Tibial artery (tissue), 4 donors: ENCODE results near the gene CARS2.
"Not testable (repeated sequence)": the region's sequence is repeated elsewhere in the genome, so short reads cannot be mapped to it uniquely, and the experiment has no call there.

Experiments
- DNase-seq, 2 donors: peaks; one replicate each; pipeline ENCODE4 v3.0.0-alpha.2; 2019
- H3K27ac ChIP-seq, 2 donors: fragments of 200-600 bp; sonication (generic) in 1 of 2; 1 replicate in 1 of 2; 2 replicates in 1 of 2; pipeline ENCODE4 v1.5.1; 2018 to 2019; ENCODE audit warnings: mild to moderate bottlenecking in 1 of 2
- H3K27me3 ChIP-seq, 2 donors: fragments of 200-600 bp; sonication (generic) in 1 of 2; one replicate each; pipeline versions ENCODE4 v1.5.1 to v1.6.0; 2016 to 2019
- H3K36me3 ChIP-seq, 3 donors: fragments of 200-600 bp; sonication (generic) in 2 of 3; one replicate each; pipeline ENCODE4 v1.5.1; 2016 to 2019; ENCODE audit warnings: mild to moderate bottlenecking in 2 of 3
- H3K4me1 ChIP-seq, 4 donors: fragments of 200-600 bp; sonication (generic) in 2 of 4; 1 replicate in 3 of 4; 2 replicates in 1 of 4; pipeline ENCODE4 v1.5.1; 2016 to 2019
- H3K4me3 ChIP-seq, 2 donors: fragments of 200-600 bp; sonication (generic) in 1 of 2; 1 replicate in 1 of 2; 2 replicates in 1 of 2; pipeline ENCODE4 v1.5.1; 2018 to 2019; ENCODE audit warnings: mild to moderate bottlenecking in 2 of 2
- H3K9me3 ChIP-seq, 3 donors: fragments of 200-600 bp; sonication (generic) in 1 of 3; one replicate each; pipeline ENCODE4 v1.5.1; 2016 to 2019
- intact Hi-C: fragments of 100-400 bp; cut with DNase I; formaldehyde crosslinking; loops from one replicate; pipeline ENCODE4 v1.15.0; 2023; ENCODE audit warnings: low total_unique reads
- TF ChIP-seq, protein P1 (sequence below), 2 experiments: fragments of 200-600 bp in 1 of 2; fragments of 450-650 bp in 1 of 2; IDR thresholded peaks; one replicate each; pipeline ENCODE4 v1.5.1; 2017 to 2019; ENCODE audit warnings: antibody characterized with exemption in 2 of 2, mild to moderate bottlenecking in 1 of 2, moderate library complexity in 1 of 2

The CARS2 gene

DNA sequence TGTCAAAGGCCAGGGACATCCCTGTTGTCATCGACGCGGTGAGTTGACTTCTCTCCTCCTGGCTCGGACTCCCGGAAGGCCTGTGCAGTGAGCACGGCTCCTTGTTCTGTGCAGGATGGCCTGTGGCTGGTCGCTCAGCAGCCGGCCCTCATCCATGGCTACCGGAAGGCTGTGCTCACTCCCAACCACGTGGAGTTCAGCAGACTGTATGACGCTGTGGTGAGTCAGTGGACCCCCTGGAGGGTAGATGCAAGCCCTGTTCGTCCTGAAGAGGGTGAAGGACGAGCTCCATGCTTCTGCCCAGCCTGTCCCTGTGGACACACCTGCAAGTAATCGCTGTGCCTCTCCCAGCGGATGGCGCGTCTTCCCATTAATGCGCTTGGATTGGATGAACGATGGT lies 71.4 kb downstream of the CARS2 start:
- intact Hi-C loops, result no loop called here
- no peak overlapping the region for H3K4me3 ChIP-seq
- TF ChIP-seq, protein P1, sequence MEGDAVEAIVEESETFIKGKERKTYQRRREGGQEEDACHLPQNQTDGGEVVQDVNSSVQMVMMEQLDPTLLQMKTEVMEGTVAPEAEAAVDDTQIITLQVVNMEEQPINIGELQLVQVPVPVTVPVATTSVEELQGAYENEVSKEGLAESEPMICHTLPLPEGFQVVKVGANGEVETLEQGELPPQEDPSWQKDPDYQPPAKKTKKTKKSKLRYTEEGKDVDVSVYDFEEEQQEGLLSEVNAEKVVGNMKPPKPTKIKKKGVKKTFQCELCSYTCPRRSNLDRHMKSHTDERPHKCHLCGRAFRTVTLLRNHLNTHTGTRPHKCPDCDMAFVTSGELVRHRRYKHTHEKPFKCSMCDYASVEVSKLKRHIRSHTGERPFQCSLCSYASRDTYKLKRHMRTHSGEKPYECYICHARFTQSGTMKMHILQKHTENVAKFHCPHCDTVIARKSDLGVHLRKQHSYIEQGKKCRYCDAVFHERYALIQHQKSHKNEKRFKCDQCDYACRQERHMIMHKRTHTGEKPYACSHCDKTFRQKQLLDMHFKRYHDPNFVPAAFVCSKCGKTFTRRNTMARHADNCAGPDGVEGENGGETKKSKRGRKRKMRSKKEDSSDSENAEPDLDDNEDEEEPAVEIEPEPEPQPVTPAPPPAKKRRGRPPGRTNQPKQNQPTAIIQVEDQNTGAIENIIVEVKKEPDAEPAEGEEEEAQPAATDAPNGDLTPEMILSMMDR (IDR thresholded peaks at IDR 0.05), result no peak
- peaks cover 0 to 3% (median 0%) of the 10 kb centered on the region in 4 donors for H3K4me1 ChIP-seq
- H3K36me3 ChIP-seq, result peaks cover 42 to 78% (median 60%) of the 10 kb centered on the region in 3 donors
- no peak for DNase-seq
- H3K27me3 ChIP-seq, result no peaks in the 10 kb centered on the region
- H3K9me3 ChIP-seq, result no peaks in the 10 kb centered on the region
- H3K27ac ChIP-seq, result no peak overlapping the region

DNA sequence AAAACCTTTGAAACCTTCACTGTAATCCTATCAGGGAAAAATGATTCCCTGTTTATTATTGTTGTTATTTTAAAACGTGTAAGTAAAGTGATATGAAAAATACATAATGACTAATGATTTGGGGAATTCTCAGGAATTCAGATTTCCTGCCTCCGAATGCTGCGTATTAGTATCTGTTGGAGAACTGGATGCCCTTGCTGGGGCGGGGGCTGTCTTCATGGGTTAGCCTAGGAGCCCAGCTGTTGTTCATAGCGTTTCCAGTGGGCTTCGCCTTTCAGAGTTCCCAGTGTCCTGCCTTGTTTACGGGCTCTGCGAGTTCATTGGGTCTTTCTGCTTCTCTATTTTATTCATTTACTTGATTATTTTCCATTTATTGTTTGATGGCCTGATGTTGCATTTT lies 72.1 kb downstream of the CARS2 start:
- Histone ChIP-seq H3K27me3 (no peaks in the 10 kb centered on the region), H3K36me3 (peaks cover 42 to 78% (median 60%) of the 10 kb centered on the region in 3 donors), H3K4me3 (no peak overlapping the region), H3K9me3 (no peaks in the 10 kb centered on the region), H3K4me1 (peaks cover 0 to 3% (median 0%) of the 10 kb centered on the region in 4 donors), H3K27ac (no peak overlapping the region)
- DNase-seq, result no peak
- intact Hi-C loops, result no loop called here
- TF ChIP-seq, protein P1 (IDR thresholded peaks at IDR 0.05), result no peak

DNA sequence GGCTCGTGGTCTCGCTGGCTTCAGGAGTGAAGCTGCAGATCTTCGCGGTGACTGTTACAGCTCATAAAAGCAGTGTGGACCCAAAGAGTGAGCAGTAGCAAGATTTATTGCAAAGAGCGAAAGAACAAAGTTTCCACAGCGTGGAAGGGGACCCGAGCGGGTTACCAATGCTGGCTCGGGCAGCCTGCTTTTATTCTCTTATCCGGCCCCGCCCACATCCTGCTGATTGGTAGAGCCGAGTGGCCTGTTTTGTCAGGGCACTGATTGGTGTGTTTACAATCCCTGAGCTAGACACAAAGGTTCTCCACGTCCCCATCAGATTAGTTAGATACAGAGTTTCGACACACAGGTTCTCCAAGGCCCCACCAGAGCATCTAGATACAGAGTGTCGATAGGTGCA lies 73.7 kb downstream of the CARS2 start:
- H3K27me3 ChIP-seq, intact Hi-C loops, H3K4me3 ChIP-seq, H3K9me3 ChIP-seq, DNase-seq, H3K27ac ChIP-seq, H3K4me1 ChIP-seq: not testable (repeated sequence)
- H3K36me3 ChIP-seq, result peaks cover 48 to 78% (median 62%) of the 10 kb centered on the region in 3 donors

DNA sequence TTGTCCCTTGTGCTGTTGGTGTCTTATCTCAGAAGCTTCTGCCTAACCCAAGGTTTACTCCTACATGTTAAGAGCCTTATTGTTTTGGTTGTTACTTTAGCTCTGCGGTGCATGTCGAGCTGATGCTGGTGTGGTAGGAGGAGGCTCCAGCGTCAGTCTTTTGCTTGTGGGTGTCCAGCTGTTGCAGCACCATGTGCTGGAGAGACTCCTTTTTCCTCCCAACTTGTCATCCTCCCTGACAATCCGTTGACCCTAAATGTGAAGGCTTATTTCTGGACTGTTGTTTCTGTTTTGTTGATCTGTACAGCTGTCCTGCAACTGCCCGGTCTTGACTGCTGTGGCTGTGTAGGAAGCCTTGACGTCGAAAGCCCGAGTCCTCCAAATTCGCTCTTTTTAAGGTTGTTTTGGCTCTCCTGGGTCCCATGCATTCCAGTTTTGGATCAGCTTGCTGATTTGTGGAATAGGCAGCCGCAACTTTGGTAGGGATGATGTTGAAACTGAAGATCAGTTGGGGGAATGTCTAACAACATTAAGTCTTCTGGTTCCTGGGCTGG lies 75.3 kb downstream of the CARS2 start:
- Histone ChIP-seq H3K4me1 (peaks cover 0 to 3% (median 0%) of the 10 kb centered on the region in 4 donors), H3K27ac (no peak overlapping the region)
- no peak for DNase-seq

DNA sequence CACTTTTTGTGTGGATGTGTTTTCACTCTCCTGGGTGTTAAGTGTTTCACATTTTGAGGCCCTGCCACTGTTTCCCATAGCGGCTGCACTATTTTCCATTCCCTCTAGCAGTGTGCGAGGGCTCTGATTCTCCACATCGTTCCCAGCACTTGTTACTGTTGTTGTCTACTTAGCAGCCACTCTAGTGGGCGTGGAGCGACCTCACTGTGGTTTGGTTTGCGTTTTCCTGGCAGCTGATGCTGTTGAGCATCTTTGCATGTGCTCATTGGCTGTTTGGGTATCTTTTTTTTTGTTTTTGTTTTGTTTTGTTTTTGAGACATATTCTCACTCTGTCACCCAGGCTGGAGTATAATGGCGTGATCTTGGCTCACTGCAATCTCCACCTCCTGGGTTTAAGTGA lies 76.2 kb downstream of the CARS2 start:
- intact Hi-C loops, result no loop called here
- DNase-seq, result no peak
- Histone ChIP-seq H3K9me3 (no peaks in the 10 kb centered on the region), H3K27ac (no peak overlapping the region), H3K27me3 (no peaks in the 10 kb centered on the region), H3K4me1 (peaks cover 0 to 3% (median 2%) of the 10 kb centered on the region in 4 donors), H3K4me3 (no peak overlapping the region), H3K36me3 (peaks cover 29 to 75% (median 45%) of the 10 kb centered on the region in 3 donors)
- TF ChIP-seq, protein P1 (IDR thresholded peaks at IDR 0.05), result no peak

More for the DNA sequence above, 75.3 kb downstream of the CARS2 start:
- intact Hi-C loops, result no loop called here
- Histone ChIP-seq H3K36me3 (peaks cover 32 to 76% (median 45%) of the 10 kb centered on the region in 3 donors), H3K4me3 (no peak overlapping the region), H3K9me3 (no peaks in the 10 kb centered on the region), H3K27me3 (no peaks in the 10 kb centered on the region)
- TF ChIP-seq, protein P1 (IDR thresholded peaks at IDR 0.05), result no peak

DNA sequence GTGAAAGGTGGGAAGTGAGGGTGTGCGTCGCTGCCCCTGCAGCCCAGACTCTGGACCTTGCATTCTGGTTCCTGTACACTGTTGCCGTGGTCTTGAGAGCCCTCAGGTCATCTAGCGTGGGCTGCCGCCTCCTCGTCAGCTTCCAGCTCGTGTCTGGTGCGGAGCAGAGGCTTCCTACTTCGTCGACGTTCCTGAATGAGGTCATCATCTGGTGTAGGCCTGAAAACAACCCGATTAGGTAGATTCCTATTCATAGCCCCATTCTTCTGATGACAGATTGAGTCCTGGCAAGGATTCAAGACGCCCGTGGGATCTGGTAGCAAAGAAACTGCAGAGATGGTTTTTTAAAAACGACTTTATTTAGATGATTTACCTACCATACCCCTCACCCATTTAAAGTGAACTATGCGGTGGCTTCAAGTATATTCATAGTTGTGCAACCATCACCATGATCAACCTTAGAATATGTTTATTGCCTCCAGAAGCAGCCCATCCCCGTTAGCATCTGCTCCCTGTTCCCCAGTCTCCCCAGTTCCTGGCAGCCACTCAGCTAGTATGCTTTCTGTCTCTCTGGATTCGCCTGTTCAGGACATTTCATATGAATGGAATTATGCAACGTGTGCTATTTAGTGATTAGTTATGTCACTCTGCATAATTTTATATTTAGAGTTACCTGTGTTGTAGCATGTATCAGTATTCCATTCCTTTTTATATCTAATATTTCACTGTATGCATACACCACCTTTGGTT lies 76.8 kb downstream of the CARS2 start:
- Histone ChIP-seq H3K4me3 (no peak overlapping the region), H3K27ac (no peak overlapping the region), H3K36me3 (peaks cover 27 to 75% (median 44%) of the 10 kb centered on the region in 3 donors), H3K9me3 (no peaks in the 10 kb centered on the region), H3K27me3 (no peaks in the 10 kb centered on the region), H3K4me1 (peaks cover 0 to 3% (median 2%) of the 10 kb centered on the region in 4 donors)
- TF ChIP-seq, protein P1 (IDR thresholded peaks at IDR 0.05), result no peak
- intact Hi-C loops, result no loop called here
- DNase-seq, result no peak
